ENCODE results near the gene INS.

- TF ChIP-seq REST (IDR thresholded peaks at IDR 0.05) (no peak), EGR1 (IDR thresholded peaks at IDR 0.05; ENCODE audit: low read depth in 2 of 2) (no peak), TAF1 (conservative IDR thresholded peaks at IDR 0.05) (no peak)
Observed at GRCh38 chr11:2202071-2202899, 41.3 kb upstream of the INS start.

Data from liver (tissue), 2 donors.